NCI-H2196 (cell line): ENCODE data around the gene XPO5.
"Not testable (repeated sequence)": the region's sequence is repeated elsewhere in the genome, so short reads cannot be mapped to it uniquely, and the experiment has no call there.

Experiments
- DNase-seq: peaks from one replicate; lab custom pipeline; 2025; ENCODE audit not compliant: unreplicated experiment; lab: John Stamatoyannopoulos, UW

Gene XPO5

DNA sequence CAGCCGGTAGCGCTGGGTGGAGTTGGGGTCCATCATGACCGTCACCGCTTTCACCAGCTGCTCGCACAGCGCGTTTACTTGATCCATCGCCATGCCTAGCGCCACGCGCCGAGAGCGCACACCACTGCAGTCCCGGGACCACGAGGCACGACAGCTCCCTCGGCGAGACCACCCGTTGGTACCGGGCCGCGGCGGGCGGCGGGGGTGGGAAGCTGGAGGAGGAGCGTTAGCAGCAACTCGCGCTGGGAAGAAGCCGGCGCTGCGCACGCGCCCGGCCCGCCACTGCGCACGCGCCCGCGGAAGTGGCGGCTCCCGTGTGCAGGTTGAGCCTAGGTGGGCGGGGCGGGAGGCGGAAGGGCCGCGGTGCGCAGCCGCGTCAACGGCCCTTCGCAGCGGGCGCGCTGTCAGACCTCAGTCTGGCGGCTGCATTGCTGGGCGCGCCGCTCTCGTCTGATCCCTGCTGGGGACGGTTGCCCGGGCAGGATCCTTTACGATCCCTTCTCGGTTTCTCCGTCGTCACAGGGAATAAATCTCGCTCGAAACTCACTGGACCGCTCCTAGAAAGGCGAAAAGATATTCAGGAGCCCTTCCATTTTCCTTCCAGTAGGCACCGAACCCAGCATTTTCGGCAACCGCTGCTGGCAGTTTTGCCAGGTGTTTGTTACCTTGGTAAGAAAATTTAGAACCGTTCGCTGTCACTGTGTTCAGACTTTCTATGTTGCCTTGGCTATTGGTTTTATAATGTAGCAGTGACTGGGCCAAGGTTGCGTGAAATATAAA, at the start of gene XPO5, which contains the start of gene POLH:
TSS of gene XPO5 (minus strand) at position 267 of the 780 bp plus-strand sequence. CDS start at position 93, 174 bp downstream.
TSS of gene POLH (plus strand) at position 414 of the 780 bp plus-strand sequence. CDS start 6,135 bp downstream, outside the sequence.
- peak; percentile 94 for DNase-seq

DNA sequence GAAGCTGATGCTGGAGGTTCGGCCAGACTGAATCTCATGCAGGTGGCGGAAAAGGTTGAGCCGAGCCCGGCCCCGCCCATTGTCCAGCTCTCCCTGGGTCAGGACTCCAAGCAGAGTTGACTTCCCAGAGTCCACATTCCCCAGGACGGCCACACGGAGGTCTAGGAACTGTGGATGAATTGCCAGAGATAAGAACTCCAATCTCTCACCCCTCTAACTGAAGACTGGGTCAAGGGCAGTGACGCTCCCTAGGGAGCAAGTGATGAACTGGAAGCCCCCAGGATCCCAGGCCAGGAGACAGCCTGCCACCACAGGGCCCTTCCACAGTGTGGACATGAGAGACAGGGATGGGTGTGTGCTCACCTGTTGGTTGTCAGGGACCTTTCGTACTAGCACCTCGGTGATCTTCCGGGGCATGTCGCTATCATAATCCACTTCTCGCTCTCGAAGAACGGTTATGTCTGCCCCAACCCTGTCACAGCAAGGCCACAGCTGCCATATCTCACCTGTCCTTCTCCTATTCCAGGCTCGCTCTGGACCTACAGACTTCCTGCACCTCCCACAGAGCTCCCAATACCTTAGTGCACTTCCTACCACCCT, 49.7 kb upstream of the XPO5 start:
- no peak for DNase-seq

GRCh38 chr6:43624786-43625288, 49.0 kb upstream of the XPO5 start:
- no peak for DNase-seq

GRCh38 chr6:43623880-43624785, 48.3 kb upstream of the XPO5 start:
- no peak for DNase-seq

- DNase-seq: no peak
Measured at GRCh38 chr6:43622541-43622940, 46.7 kb upstream of the XPO5 start.

DNA sequence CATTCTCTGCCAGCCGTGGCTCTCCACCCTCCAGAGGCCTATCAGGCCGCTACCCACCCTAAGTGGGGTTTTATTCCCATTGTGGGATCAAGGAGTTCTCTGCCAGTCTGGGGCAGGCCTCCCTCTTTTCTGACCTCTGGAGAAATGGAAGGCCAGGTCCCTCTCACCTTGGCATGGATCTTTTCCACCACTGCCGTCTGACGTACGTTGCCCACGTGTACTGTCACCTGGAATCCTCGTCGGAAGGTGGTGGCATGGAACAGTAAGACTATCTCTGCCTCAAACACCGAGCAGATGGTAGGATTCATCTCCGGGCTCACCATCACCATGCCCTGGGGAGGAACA, 46.0 kb upstream of the XPO5 start:
- no peak for DNase-seq

DNA sequence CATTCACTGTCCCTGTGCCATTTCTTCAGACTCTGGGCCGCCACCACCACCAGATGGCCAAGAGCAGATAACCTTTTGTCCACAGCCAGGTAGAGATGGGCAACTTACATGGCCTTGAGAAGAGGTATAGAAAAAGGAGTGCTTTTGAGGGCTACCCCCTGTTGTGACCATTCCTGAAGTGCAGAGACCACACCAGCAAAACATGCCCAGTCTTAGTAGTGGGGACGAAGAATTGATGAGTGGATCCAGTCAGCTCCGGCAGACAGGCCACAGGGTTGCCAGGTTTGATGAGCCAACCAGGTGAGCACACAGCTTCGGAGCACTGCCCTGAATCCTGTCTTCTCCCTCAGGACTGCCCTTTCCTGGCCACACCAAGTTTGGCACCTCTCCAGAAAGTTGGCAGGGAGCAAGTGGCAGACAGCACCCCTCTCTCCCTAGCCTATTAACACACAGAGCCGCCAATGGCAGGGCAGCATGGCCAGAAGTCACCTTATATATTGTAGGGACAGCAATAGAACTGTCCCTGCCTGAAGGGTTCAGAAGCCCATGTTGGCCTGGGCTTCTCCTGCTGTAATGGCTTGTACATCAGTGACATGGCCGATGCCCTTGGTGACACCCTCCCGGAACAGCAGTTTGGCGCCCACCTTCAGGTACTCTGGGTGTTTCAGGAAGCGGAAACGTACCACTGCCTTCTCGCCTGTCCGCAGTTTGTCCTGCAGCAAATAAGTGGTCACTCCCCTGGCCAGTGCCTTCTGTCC, 45.4 kb upstream of the XPO5 start:
- no peak for DNase-seq

DNA sequence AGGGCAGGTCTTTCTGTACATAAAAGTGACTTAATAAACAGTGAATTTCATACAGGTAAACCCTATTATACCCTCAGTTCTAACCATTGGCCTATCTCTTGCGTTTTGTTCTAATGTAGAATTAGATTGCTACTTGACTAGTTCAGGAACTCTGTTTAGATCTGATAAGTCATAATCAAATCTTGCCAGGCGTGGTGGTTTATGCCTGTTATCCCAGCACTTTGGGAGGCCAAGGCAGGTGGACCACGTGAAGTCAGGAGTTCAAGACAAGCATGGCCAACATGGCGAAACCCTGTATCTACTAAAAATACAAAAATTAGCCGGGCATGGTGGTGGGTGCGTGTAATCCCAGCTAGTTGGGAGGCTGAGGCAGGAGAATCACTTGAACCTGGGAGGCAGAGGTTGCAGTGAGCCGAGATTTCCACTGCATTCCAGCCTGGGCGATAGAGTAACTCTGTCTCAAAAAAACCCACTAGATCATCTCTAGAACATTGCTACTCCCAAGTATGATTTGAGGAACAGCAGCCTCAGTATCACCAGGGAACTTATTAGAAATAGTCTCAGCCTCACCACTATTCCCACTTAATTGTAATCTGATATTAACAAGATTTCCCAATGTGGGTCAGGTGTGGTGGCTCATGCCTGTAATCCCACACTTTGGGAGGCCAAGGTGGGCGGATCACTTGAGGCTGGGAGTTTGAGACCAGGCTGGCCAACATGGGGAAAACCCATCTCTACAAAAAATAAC, 41.1 kb upstream of the XPO5 start:
- DNase-seq: no peak

DNA sequence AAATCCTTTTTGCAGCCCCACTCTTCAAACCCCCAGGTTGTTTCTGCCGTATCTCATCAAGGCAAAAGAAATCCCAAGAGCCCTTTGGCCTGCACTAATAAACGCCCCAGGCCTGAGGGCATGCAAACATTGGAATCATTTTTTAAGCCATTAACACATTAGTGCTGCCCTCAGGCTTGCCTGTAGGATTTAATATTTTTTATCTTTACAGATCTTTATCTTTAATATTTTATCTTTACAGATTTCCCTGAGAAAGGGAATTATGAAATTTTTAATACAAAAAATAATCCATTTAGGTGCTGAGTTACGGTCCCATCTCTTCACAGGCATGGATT, 38.5 kb upstream of the XPO5 start:
- no peak for DNase-seq

DNA sequence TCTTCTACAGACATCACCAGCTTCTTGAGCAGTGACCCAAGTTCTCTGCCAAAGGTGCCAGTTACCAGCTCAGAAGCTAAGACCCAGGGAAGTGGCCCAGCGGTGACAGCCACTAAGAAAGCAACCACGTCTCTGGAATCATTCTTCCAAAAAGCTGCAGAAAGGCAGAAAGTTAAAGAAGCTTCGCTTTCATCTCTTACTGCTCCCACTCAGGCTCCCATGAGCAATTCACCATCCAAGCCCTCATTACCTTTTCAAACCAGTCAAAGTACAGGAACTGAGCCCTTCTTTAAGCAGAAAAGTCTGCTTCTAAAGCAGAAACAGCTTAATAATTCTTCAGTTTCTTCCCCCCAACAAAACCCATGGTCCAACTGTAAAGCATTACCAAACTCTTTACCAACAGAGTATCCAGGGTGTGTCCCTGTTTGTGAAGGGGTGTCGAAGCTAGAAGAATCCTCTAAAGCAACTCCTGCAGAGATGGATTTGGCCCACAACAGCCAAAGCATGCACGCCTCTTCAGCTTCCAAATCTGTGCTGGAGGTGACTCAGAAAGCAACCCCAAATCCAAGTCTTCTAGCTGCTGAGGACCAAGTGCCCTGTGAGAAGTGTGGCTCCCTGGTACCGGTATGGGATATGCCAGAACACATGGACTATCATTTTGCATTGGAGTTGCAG, 38.0 kb upstream of the XPO5 start:
- DNase-seq: no peak

GRCh38 chr6:43610431-43610830, 34.6 kb upstream of the XPO5 start:
- DNase-seq: no peak

- DNase-seq: no peak
Measured at GRCh38 chr6:43609402-43609801, 33.6 kb upstream of the XPO5 start.

- DNase-seq: no peak
Measured at GRCh38 chr6:43608807-43609206, 33.0 kb upstream of the XPO5 start.

DNA sequence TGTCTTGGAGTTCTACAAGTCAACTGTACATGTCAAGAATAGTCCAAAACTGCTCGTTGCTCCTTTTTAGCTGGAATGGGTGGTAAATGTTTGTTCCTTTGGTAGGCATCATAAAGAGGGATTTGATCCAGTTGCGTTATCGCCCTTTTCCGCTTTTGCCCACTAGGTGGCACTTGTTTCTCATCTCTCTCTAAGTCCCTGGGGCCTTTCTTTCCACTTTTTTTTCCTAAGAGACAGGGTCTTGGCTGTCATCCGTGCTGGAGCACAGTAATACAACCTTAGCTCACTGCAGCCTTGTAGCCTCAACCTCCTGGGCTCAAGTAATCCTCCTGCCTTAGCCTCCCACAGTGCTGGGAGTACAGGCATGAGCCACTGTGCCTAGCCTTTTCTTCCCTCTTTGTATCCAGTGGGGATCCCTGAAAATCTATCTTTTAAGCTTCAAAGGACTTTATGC, 32.5 kb upstream of the XPO5 start:
- peak; percentile 76 for DNase-seq

- DNase-seq: no peak
Measured at GRCh38 chr6:43606019-43606418, 30.2 kb upstream of the XPO5 start.

- no peak for DNase-seq
Measured at GRCh38 chr6:43604174-43604573, 28.3 kb upstream of the XPO5 start.

- no peak for DNase-seq
Measured at GRCh38 chr6:43600595-43600994, 24.8 kb upstream of the XPO5 start.

DNA sequence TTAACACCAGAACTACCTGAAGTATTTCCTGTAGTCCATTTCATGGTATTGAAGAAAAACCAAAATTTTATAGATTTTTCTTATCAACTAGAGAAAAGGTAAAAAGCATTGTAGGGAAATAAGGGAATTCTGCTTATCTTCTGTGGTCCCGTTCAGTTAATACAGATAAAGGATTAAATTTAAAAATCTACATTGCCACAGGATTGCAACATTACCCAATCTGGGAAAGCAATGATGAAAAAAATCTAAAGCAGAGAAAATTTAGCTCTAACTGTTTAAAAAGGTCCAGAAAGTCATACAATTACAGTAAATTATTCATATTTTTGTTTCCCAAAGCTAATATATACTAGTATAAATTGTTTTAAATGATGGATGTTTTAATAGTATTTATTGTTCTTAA, 18.1 kb upstream of the XPO5 start:
- DNase-seq: no peak

DNA sequence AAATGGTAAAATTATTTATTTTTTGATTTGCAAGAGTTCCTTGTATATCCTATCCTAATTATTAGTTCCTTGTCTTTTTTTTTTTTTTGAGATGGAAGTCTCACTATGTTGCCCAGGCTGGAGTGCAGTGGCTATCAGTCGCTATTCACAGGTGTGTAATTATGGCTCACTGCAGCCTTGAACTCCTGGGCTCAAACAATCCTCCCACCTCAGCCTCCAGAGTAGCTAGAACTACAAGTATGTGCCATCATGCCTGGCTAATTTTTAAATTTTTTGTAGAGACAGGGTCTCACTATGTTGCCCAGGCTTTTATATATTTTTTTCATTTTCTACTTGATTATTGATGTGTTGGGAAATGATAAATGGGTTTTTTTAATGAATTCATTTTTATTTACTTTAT, 13.7 kb upstream of the XPO5 start:
- DNase-seq: not testable (repeated sequence)

DNA sequence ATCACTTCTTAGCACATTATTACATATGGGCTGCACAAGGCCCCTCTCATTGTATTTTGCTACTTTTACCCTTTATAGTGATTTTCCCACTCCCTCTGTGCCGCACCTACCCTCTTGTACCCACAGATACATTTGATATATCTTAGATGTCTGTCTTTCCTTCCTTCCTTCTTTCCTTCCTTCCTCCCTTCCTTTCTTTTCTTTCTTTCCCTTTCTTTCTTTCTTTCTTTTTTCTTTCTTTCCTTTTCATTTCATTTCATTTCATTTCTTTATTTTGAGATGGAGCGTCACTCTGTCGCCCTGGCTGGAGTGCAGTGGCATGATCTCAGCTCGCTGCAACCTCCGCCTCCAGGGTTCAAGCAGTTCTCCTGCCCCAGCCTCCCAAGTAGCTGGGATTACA, 12.4 kb upstream of the XPO5 start:
- DNase-seq: no peak
